Measurements from ENCODE around the gene TCHHL1.

Gene TCHHL1

GRCh38 chr1:152089014-152089674 is at the start of gene TCHHL1:
TCHHL1 (minus strand) TSS chr1:152089064; CDS start chr1:152088143, 921 bp downstream.
- no peak for DNase-seq (ENCODE audit: low read depth)

DNA sequence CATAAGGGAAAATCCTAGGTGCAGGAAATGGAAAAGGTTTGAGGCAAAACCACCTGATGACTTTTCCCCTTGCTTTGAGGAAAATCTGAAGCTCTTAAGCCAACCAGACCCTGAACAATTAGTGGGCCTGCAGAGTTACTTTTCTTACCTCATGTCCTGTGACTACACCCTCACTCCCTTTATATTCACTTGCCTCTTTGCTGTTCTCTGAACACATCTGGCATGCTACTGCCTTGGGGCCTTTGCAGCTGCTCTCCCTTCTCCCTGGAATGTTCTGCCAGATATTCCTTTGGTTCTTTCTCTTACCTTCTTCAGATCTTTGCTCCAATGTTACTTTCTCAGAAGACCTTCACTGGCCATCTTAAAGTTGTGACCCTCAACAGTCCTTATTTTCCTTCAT is 48.4 kb upstream of the TCHHL1 start:
- DNase-seq (ENCODE audit: low read depth) = no peak

DNA sequence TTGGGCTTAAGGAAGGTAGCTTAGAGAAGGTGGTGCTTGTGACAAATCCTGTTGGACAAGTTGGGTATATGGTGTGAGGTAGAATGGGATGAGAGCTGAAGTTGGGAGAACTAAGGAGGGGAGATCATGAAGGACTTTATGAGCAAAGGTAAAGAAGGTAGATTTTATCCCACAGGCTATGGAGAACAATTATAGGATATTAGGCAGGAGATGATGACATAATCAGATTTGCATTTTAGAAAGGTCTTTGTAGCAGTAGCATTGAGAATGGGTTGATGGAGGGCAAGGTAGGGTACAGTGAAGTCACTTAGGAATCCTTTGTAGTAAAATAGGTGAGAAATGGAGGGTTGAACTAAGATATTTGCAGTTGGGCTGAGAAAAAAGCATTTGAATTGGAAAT is 41.3 kb upstream of the TCHHL1 start:
- DNase-seq (ENCODE audit: low read depth) = no peak

- no peak for DNase-seq (ENCODE audit: low read depth)
Observed at GRCh38 chr1:152127673-152128072, 38.8 kb upstream of the TCHHL1 start.

DNA sequence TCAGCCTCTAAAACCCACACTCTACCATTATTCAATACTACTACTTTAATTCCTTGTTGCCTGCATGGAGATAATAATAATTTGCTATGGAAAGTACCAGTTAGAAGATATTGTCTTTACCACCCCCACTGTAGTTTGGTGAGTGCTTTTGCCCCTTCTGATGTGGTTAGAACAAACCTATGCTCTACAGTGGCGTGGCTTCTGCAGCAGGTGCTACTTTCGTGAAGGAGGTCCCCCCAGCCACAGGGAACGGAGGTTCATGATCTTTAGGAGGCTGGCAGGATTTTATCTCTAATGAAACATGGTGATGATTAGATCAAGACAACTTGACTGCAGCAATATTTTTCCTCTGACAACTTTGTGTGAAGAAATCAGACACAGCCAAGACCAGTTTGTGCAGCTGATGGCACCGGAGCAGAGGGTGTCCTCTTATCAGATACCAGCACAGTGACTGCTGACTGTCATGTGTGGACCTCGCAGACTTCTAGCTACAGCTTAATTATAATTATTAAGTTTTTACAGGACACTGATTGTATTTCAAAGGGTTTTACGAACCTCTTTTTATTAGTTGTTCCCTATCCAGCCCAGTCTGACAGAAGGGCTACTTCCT is 37.1 kb upstream of the TCHHL1 start:
- no peak for DNase-seq (ENCODE audit: low read depth)

GRCh38 chr1:152118915-152119314 is 30.1 kb upstream of the TCHHL1 start:
- DNase-seq (ENCODE audit: low read depth) = no peak

DNA sequence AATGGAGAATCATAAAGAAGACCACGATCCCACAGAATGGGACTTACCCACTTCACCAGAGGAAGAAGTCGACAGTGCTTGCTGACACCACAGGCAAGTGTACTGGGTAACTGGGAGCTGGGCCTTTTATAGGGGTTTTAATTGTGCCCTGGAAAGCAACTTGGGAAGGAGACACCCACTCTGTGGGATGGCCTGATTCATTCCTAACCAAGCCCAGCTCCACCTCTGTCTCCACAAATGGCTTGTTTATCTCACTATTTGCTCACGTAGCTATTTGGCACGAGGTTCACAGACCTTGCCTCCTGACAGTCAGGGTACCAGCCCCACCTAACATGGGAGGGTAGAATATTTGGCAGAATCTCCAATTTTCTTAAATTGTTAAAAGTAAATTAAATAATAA is 26.5 kb upstream of the TCHHL1 start, which contains the start of gene TCHH:
TCHH (minus strand) TSS at position 101 of the 400 bp plus-strand sequence. CDS start 1,364 bp downstream, outside the sequence.
- no peak for DNase-seq (ENCODE audit: low read depth)

GRCh38 chr1:152112885-152113432 is 24.1 kb upstream of the TCHHL1 start:
- no peak for DNase-seq (ENCODE audit: low read depth)

GRCh38 chr1:152112101-152112884 is 23.4 kb upstream of the TCHHL1 start:
- no peak for DNase-seq (ENCODE audit: low read depth)

- no peak for DNase-seq (ENCODE audit: low read depth)
Observed at GRCh38 chr1:152111515-152111968, 22.7 kb upstream of the TCHHL1 start.

- no peak for DNase-seq (ENCODE audit: low read depth)
Observed at GRCh38 chr1:152110860-152111514, 22.1 kb upstream of the TCHHL1 start.

DNA sequence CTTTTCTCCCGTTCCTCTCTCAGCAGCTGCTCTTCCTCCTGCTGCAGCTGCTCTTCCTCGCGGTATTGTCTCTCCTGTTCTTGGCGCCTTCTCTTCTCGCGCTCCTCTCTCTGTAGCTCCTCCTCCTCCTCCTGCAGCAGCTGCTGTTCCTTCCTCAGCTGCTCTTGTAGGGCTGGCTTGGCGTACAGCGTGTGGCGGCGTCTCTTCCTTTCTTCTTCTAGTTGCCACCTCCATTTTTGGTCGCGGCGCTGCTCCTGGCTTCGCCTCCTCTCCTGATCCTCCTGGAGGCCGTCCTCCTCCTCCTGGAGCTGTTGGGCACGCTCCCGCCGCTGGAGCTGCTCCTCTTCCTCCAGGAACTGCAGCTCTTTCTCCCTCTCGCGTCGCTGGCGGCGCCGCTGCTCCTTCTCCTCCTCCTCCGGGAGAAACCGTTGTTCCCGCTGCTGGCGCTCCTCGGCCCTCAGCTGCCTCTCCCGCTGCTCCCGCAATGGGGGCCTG is 21.5 kb upstream of the TCHHL1 start:
- no peak for DNase-seq (ENCODE audit: low read depth)

DNA sequence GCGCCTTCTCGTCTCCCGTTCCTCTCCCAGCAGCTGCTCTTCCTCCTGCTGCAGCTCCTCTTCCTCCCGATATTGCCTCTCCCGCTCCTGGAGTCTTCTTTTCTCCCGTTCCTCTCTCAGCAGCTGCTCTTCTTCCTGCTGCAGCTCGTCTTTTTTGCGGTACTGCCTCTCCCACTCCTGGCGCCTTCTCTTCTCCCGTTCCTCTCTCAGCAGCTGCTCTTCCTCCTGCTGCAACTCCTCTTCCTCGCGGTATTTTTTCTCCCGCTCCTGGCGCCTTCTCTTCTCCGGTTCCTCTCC is 21.1 kb upstream of the TCHHL1 start:
- DNase-seq (ENCODE audit: low read depth) = no peak

- no peak for DNase-seq (ENCODE audit: low read depth)
Observed at GRCh38 chr1:152109231-152109997, 20.6 kb upstream of the TCHHL1 start.

DNA sequence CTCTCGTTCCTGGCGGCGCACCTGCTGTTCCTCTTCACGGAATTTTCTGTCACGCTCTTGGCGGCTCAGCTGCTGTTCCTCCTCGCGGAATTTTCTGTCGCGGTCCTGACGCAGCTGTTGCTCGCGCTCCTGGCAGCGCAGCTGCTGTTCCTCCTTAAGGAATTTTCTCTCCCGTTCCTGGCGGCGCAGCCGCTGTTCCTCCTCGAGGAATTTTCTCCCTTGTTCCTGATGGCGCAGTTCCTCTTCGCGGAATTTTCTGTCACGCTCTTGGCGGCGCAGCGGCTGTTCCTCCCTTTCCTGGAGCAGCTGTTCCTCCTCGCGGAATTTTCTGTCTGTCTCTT is 20.0 kb upstream of the TCHHL1 start:
- no peak for DNase-seq (ENCODE audit: low read depth)

- no peak for DNase-seq (ENCODE audit: low read depth)
Observed at GRCh38 chr1:152107984-152108881, 19.4 kb upstream of the TCHHL1 start.

- no peak for DNase-seq (ENCODE audit: low read depth)
Observed at GRCh38 chr1:152107031-152107983, 18.4 kb upstream of the TCHHL1 start.

GRCh38 chr1:152104854-152105253 is 16.0 kb upstream of the TCHHL1 start:
- DNase-seq (ENCODE audit: low read depth) = no peak

DNA sequence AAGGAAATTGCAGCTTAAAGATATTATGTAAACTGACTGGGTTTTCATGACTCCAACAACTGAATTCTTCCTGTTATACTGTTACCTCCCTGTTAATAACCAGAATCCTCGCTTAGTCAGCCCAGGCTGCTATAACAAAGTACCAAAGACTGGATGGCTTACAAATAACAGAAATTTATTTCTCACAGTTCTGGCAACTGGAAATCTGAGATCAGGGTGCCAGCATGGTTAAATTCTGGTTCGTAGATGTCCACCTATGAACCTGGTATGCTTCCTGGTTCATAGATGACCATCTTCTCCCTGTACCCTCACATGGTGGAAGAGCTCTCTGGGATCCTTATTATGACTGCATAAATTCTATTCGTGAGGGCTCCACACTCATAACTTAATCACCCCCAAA is 8.1 kb upstream of the TCHHL1 start:
- DNase-seq (ENCODE audit: low read depth) = no peak
